Measurements from ENCODE around the gene CDKN1A. TPM values are rescaled to one million over a fixed set of nuclear protein-coding genes. Genes with fewer than 3 reads are reported as not detected.

Gene CDKN1A
- total RNA-seq, 1 donor from 2014 or later: 624 TPM

GRCh38 chr6:36655085-36655724 is 23.3 kb upstream of the CDKN1A start:
- no peak for DNase-seq (ENCODE audit: extremely low read depth, low read depth, low spot score)

DNA sequence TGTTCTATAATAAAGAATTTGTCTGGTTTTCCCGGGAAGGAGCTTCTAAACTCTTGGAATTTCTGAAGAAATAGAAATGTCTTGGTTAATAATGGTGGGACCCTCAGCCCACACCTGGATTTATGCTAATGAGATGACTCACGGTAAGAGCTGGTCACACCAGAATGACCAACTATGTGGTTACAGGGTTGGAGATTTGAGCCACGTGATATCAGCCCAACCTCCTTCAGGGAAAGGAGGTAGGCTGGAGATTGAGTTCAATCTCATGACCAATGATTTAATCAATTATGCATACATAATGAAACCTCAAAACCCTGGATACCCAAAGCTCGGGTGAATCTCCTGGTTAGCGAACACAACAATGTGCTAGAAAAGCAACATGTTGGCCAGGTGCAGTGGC is 22.1 kb upstream of the CDKN1A start:
- DNase-seq (ENCODE audit: extremely low read depth, low read depth, low spot score): no peak

GRCh38 chr6:36657271-36657670 is 21.2 kb upstream of the CDKN1A start:
- DNase-seq (ENCODE audit: extremely low read depth, low read depth, low spot score): no peak

- DNase-seq (ENCODE audit: extremely low read depth, low read depth, low spot score): no peak
Measured at GRCh38 chr6:36657942-36658544, 20.5 kb upstream of the CDKN1A start.

- DNase-seq (ENCODE audit: extremely low read depth, low read depth, low spot score): no peak
Measured at GRCh38 chr6:36659271-36659670, 19.2 kb upstream of the CDKN1A start.

- DNase-seq (ENCODE audit: extremely low read depth, low read depth, low spot score): no peak
Measured at GRCh38 chr6:36660771-36661471, 17.6 kb upstream of the CDKN1A start.

- DNase-seq (ENCODE audit: extremely low read depth, low read depth, low spot score): no peak
Measured at GRCh38 chr6:36662380-36662779, 16.1 kb upstream of the CDKN1A start.

GRCh38 chr6:36662827-36663256 is 15.7 kb upstream of the CDKN1A start:
- no peak for DNase-seq (ENCODE audit: extremely low read depth, low read depth, low spot score)

- no peak for DNase-seq (ENCODE audit: extremely low read depth, low read depth, low spot score)
Measured at GRCh38 chr6:36663504-36664446, 14.7 kb upstream of the CDKN1A start.

GRCh38 chr6:36665180-36665579 is 13.3 kb upstream of the CDKN1A start:
- no peak for DNase-seq (ENCODE audit: extremely low read depth, low read depth, low spot score)

- DNase-seq (ENCODE audit: extremely low read depth, low read depth, low spot score): no peak
Measured at GRCh38 chr6:36666287-36666686, 12.2 kb upstream of the CDKN1A start.

DNA sequence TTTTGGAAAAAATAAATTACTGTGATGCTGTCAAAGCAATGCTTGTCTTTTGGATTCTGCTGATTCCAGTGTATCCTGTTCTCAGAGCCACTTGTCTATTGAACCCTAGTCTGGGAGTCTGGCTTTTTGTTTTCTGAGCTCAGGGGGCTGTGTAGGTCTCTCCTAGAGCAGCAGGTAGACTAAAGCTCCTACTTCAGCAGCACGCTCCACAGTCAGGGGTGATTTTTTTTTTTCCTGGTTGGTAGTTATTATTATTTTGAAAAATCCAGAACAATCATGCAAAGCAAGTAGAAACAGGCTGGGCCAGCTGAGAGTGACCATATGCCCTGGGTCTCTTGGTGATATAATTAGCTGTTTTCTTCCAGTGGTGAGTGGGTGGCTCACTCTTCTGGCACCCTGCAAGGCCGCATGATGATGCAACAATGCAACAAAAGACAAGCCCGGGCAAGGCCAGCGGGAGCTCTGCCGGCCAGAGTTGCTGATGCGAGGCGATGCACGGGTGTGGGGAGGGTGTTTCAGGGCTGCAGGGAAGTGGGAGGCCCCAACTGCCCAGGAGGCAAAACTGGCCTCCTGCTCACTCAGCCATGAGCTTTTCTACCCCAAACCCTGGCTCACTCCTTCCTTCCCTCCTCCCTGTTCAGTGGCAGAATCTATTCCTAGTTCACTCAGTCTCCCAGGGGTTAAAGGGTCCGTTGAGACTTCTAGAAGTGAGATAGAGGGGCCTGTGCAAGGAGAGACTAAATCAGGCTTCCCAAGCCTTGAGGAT is 11.5 kb upstream of the CDKN1A start:
- DNase-seq (ENCODE audit: extremely low read depth, low read depth, low spot score): no peak

- no peak for DNase-seq (ENCODE audit: extremely low read depth, low read depth, low spot score)
Measured at GRCh38 chr6:36668591-36668990, 9.9 kb upstream of the CDKN1A start.

GRCh38 chr6:36669002-36669401 is 9.5 kb upstream of the CDKN1A start:
- no peak for DNase-seq (ENCODE audit: extremely low read depth, low read depth, low spot score)

DNA sequence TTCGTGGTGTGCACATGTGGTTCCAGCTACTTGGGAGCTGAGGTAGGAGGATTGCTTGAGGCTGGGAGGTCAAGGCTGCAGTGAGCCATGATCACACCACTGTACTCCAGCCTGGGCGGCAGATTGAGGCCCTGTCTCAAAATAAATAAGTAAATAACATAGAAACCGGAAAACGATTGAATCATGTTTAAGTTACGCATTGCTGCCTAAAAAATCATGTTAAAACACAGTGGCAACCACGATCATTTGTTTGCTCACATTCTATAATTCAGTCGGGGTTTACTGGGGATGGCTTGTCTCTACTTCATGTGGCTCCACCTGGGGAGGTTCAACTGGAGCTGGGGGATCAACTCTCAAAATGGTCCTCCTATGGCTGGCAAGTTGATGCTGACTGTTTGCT is 8.2 kb upstream of the CDKN1A start:
- DNase-seq (ENCODE audit: extremely low read depth, low read depth, low spot score): no peak

DNA sequence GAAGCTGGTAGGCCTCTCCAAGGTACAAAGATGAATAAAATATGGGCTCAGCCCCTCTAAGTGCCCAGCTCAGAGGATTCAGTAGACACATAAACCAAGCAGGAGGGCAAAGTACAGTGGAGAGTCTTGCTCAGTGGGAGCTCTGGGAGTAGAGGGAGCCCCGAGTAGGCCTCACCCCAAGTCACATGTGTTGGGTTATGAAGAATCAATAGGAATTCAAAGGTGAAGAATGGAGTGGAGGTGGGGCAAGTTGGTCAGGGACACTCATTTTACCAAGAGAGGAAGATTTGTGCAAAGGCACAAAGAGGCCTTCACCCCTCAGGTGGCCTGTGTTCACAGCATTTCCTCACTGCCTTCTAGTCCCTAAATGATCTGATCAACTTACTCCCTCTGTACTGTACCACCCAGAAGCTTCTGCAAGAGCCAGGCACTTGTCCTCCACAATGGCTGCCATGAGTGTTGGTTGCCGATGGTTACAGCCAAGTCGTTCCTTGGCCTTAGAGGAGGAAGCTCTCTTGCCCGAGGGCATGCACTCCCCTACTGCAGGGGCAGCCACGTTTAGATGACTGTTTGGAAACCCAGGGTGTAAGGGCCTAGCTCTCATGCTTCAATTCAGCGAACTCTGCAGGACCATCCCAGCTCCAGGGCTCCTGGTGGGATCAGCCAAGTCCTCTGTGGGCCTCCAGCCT is 6.7 kb upstream of the CDKN1A start:
- no peak for DNase-seq (ENCODE audit: extremely low read depth, low read depth, low spot score)

GRCh38 chr6:36673882-36674281 is 4.6 kb upstream of the CDKN1A start:
- DNase-seq (ENCODE audit: extremely low read depth, low read depth, low spot score): no peak

DNA sequence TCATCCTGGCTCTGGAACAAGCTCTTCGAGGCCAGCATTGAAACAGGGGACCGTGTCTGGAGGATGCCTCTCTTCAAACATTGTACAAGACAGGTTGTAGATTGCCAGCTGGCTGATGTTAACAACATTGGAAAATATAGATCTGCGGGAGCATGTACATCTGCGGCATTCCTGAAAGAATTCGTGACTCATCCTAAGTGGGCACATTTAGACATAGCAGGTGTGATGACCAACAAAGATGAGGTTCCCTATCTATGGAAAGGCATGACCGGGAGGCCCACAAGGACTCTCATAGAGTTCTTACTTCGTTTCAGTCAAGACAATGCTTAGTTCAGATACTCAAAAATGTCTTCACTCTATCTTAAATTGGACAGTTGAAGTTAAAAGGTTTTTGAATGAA is 3.6 kb upstream of the CDKN1A start:
- no peak for DNase-seq (ENCODE audit: extremely low read depth, low read depth, low spot score)

DNA sequence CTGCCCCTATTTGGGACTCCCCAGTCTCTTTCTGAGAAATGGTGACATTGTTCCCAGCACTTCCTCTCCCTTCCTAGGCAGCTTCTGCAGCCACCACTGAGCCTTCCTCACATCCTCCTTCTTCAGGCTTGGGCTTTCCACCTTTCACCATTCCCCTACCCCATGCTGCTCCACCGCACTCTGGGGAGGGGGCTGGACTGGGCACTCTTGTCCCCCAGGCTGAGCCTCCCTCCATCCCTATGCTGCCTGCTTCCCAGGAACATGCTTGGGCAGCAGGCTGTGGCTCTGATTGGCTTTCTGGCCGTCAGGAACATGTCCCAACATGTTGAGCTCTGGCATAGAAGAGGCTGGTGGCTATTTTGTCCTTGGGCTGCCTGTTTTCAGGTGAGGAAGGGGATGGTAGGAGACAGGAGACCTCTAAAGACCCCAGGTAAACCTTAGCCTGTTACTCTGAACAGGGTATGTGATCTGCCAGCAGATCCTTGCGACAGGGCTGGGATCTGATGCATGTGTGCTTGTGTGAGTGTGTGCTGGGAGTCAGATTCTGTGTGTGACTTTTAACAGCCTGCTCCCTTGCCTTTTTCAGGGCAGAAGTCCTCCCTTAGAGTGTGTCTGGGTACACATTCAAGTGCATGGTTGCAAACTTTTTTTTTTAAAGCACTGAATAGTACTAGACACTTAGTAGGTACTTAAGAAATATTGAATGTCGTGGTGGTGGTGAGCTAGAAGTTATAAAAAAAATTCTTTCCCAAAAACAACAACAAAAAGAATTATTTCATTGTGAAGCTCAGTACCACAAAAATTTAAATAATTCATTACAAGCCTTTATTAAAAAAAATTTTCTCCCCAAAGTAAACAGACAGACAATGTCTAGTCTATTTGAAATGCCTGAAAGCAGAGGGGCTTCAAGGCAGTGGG is 2.1 kb upstream of the CDKN1A start:
- DNase-seq (ENCODE audit: extremely low read depth, low read depth, low spot score): no peak
